ENCODE measurements around the gene TMEM41B. TPM values are rescaled to one million over a fixed set of nuclear protein-coding genes. Genes with fewer than 3 reads are reported as not detected.
"Not testable (repeated sequence)": the region's sequence is repeated elsewhere in the genome, so short reads cannot be mapped to it uniquely, and the experiment has no call there.

TMEM41B gene
- total RNA-seq, 1 experiment from 2014 or later: 110 TPM

DNA sequence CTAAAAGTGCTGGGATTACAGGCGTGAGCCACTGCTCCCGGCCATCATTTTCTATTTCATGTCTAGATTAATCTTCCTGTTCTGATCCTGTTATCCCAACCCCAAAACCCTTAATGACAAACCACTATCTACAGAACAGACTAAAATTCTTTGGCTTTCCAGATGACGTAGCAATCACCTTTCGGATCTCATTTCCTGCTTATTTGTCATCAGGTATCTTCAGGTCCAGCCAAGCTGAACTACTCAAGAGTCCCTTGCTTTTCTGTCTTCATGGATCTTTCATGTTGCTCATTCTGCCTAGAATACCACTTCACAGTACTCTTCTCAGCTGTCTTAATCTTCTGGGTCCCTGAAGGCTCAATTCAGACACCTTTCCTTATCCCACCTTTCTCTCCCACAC lies 42.6 kb upstream of the TMEM41B start:
- CTCF ChIA-PET: no interaction called here

DNA sequence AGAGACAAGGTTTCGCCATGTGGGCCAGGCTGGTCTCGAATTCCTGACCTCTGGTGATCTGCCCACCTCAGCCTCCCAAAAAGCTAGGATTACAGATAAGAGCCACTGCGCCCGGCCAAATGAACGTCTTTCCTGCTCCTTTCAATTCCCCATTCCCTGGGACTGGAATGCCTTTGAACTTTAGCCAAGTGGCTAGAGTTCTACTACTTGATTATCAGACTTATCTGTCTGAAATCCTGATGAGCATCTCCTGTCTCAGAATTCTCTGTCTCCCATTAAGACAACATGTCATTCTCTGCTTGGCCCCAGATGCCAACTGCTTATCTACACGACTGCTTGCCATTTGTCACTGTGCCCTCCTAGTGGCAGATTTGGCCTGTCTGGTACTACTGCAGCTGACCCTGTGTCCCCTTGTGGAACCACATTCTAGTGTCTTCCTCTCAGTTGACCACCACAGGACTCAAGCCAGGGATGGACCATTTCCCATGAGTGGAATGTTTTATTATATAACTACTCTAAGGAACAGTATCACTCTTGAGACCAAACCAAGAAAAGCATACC lies 37.0 kb upstream of the TMEM41B start:
- no peaks in the 10 kb centered on the region; the same call in 1 of the 2 replicates for H3K4me1 ChIP-seq
- H3K27me3 Mint-ChIP-seq (ENCODE audit: insufficient read depth, unreplicated experiment): no peaks in the 10 kb centered on the region
- H3K9me3 Mint-ChIP-seq (ENCODE audit: unreplicated experiment): no peaks in the 10 kb centered on the region
- peaks cover 6% of the 10 kb centered on the region for H3K4me1 Mint-ChIP-seq (ENCODE audit: low read depth, unreplicated experiment)
- intact Hi-C loops (cut with micrococcal nuclease; ENCODE audit: unreplicated experiment): no loop called here
- no peak for DNase-seq
- H3K4me3 Mint-ChIP-seq (ENCODE audit: unreplicated experiment): no peak overlapping the region
- no peaks in the 10 kb centered on the region for H3K36me3 ChIP-seq (ENCODE audit: control insufficient read depth, insufficient read depth, low read length)
- H3K36me3 Mint-ChIP-seq (ENCODE audit: insufficient read depth, unreplicated experiment): no peaks in the 10 kb centered on the region
- POLR2A ChIA-PET: no interaction called here
- H3K4me3 ChIP-seq (ENCODE audit: low read depth, low read length): no peak overlapping the region
- TF ChIP-seq, protein P1, sequence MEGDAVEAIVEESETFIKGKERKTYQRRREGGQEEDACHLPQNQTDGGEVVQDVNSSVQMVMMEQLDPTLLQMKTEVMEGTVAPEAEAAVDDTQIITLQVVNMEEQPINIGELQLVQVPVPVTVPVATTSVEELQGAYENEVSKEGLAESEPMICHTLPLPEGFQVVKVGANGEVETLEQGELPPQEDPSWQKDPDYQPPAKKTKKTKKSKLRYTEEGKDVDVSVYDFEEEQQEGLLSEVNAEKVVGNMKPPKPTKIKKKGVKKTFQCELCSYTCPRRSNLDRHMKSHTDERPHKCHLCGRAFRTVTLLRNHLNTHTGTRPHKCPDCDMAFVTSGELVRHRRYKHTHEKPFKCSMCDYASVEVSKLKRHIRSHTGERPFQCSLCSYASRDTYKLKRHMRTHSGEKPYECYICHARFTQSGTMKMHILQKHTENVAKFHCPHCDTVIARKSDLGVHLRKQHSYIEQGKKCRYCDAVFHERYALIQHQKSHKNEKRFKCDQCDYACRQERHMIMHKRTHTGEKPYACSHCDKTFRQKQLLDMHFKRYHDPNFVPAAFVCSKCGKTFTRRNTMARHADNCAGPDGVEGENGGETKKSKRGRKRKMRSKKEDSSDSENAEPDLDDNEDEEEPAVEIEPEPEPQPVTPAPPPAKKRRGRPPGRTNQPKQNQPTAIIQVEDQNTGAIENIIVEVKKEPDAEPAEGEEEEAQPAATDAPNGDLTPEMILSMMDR (IDR thresholded peaks at IDR 0.05; ENCODE audit: insufficient read depth in 1 of 2, low read depth in 1 of 2, low read length in 1 of 2, severe bottlenecking in 1 of 2, unreplicated experiment in 1 of 2): no peak
- H3K27me3 ChIP-seq (replicated peaks; ENCODE audit: control insufficient read depth, insufficient read depth, low read length): no peaks in the 10 kb centered on the region
- CTCF ChIA-PET: no interaction called here
- no peaks in the 10 kb centered on the region; the same call in 1 of the 2 replicates for H3K9me3 ChIP-seq
- peak overlapping the region; percentile 3 for H3K27ac Mint-ChIP-seq (ENCODE audit: unreplicated experiment)
- BruUV-seq (replicated peaks): no TSS peak

More for the DNA sequence above, 42.6 kb upstream of the TMEM41B start:
- Histone ChIP-seq H3K4me3 (ENCODE audit: low read depth, low read length) (no peak overlapping the region), H3K4me1 (peaks cover 8% of the 10 kb centered on the region), H3K27me3 (replicated peaks; ENCODE audit: control insufficient read depth, insufficient read depth, low read length) (no peaks in the 10 kb centered on the region), H3K9me3 (no peaks in the 10 kb centered on the region), H3K36me3 (ENCODE audit: control insufficient read depth, insufficient read depth, low read length) (no peaks in the 10 kb centered on the region)
- Mint-ChIP-seq H3K27ac (ENCODE audit: unreplicated experiment) (no peak overlapping the region), H3K4me1 (ENCODE audit: low read depth, unreplicated experiment) (peaks cover 1% of the 10 kb centered on the region), H3K4me3 (ENCODE audit: unreplicated experiment) (no peak overlapping the region), H3K27me3 (ENCODE audit: insufficient read depth, unreplicated experiment) (no peaks in the 10 kb centered on the region), H3K9me3 (ENCODE audit: unreplicated experiment) (no peaks in the 10 kb centered on the region), H3K36me3 (ENCODE audit: insufficient read depth, unreplicated experiment) (no peaks in the 10 kb centered on the region)
- BruUV-seq (replicated peaks): no TSS peak
- TF ChIP-seq, protein P1 (IDR thresholded peaks at IDR 0.05; ENCODE audit: insufficient read depth in 1 of 2, low read depth in 1 of 2, low read length in 1 of 2, severe bottlenecking in 1 of 2, unreplicated experiment in 1 of 2): no peak
- intact Hi-C loops (cut with micrococcal nuclease; ENCODE audit: unreplicated experiment): no loop called here
- POLR2A ChIA-PET: interaction anchor here (0.5 kb wide), 1 partner anchor 29 kb away, joined by 4 read pairs; no protein-coding TSS in a partner anchor
- no peak for DNase-seq

DNA sequence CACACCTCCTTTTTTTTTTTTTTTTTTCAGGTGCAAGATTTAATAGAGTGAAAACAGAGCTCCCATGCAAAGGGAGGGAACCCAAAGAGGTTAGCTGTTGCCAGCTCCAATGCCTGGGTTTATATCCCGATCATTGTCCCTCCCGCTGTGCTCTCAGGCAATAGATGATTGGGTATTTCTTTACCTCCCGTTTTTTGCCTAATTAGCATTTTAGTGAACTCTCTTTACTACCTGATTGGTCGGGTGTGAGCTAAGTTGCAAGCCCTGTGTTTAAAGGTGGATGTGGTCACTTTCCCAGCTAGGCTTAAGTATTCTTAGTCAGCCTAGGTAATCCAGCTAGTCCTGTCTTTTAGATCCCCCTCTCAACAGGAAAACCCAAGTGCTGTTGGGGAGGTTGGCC lies 33.4 kb upstream of the TMEM41B start:
- CTCF ChIA-PET; H3K27ac Mint-ChIP-seq (ENCODE audit: unreplicated experiment); H3K9me3 Mint-ChIP-seq (ENCODE audit: unreplicated experiment); H3K4me1 ChIP-seq; BruUV-seq (replicated peaks); H3K36me3 Mint-ChIP-seq (ENCODE audit: insufficient read depth, unreplicated experiment); H3K36me3 ChIP-seq (ENCODE audit: control insufficient read depth, insufficient read depth, low read length); intact Hi-C loops (cut with micrococcal nuclease; ENCODE audit: unreplicated experiment); H3K4me3 Mint-ChIP-seq (ENCODE audit: unreplicated experiment); H3K27me3 ChIP-seq (replicated peaks; ENCODE audit: control insufficient read depth, insufficient read depth, low read length); H3K9me3 ChIP-seq; DNase-seq; H3K27me3 Mint-ChIP-seq (ENCODE audit: insufficient read depth, unreplicated experiment); H3K4me3 ChIP-seq (ENCODE audit: low read depth, low read length): not testable (repeated sequence)
- POLR2A ChIA-PET: interaction anchor here (0.6 kb wide), 1 partner anchor 83 kb away, joined by 9 read pairs; the partner anchor contains the start of gene DENND5A
- peaks cover 18% of the 10 kb centered on the region for H3K4me1 Mint-ChIP-seq (ENCODE audit: low read depth, unreplicated experiment)
